OCI-LY1 (cell line): ENCODE measurements around the gene RASL10A.
"Not testable (repeated sequence)": the region's sequence is repeated elsewhere in the genome, so short reads cannot be mapped to it uniquely, and the experiment has no call there.

Source experiments
- H2AFZ ChIP-seq: fragments of 200-600 bp; sonication (generic), shearing (Covaris generic); 2 replicates; pipeline ENCODE4 v1.6.0; 2014; ENCODE audit warnings: antibody characterized with exemption, mild to moderate bottlenecking, low read length
- H3F3A ChIP-seq: fragments of 200-600 bp; sonication (generic), shearing (Covaris generic); 2 replicates; pipeline ENCODE4 v1.6.0; 2014; ENCODE audit warnings: mild to moderate bottlenecking, antibody characterized with exemption, low read length, moderate library complexity; ENCODE audit not compliant: insufficient read depth
- H3K27ac ChIP-seq: fragments of 200-600 bp; sonication (generic); 2 replicates; pipeline ENCODE4 v1.5.1; 2014; ENCODE audit warnings: low read length, mixed run types, mild to moderate bottlenecking, low read depth; ENCODE audit not compliant: poor library complexity, severe bottlenecking
- H3K27me3 ChIP-seq: fragments of 200-600 bp; sonication (generic); 2 replicates; pipeline ENCODE4 v1.6.0; 2014; ENCODE audit warnings: antibody characterized with exemption, mild to moderate bottlenecking, low read length, moderate library complexity; ENCODE audit not compliant: insufficient read depth
- H3K36me3 ChIP-seq: fragments of 200-600 bp; sonication (generic); 2 replicates; pipeline ENCODE4 v1.6.1; 2014; ENCODE audit warnings: mild to moderate bottlenecking, antibody characterized with exemption, low read length, moderate library complexity, mixed read lengths; ENCODE audit not compliant: insufficient read depth
- H3K4me1 ChIP-seq: fragments of 200-600 bp; sonication (generic); 2 replicates; pipeline ENCODE4 v1.5.1; 2014; ENCODE audit warnings: mild to moderate bottlenecking, low read length, moderate library complexity; ENCODE audit not compliant: insufficient read depth, severe bottlenecking
- H3K4me2 ChIP-seq: fragments of 200-600 bp; sonication (generic), shearing (Covaris generic); 2 replicates; pipeline ENCODE4 v1.6.1; 2014; ENCODE audit warnings: low read length
- H3K4me3 ChIP-seq: fragments of 200-600 bp; sonication (generic); 2 replicates; pipeline ENCODE4 v1.5.1; 2014; ENCODE audit warnings: low read length, low read depth, mild to moderate bottlenecking, mixed read lengths; ENCODE audit not compliant: poor library complexity, severe bottlenecking
- H3K79me2 ChIP-seq: fragments of 200-600 bp; shearing (Covaris generic); 2 replicates; pipeline ENCODE4 v1.6.1; 2016; ENCODE audit warnings: mixed run types, low read length, mixed read lengths; ENCODE audit not compliant: insufficient read depth
- H3K9ac ChIP-seq: fragments of 200-600 bp; sonication (generic), shearing (Covaris generic); 2 replicates; pipeline ENCODE4 v1.6.1; 2014; ENCODE audit warnings: mild to moderate bottlenecking, low read length, mixed read lengths
- H3K9me2 ChIP-seq: fragments of 200-600 bp; sonication (generic), shearing (Covaris generic); 2 replicates; pipeline ENCODE4 v1.6.1; 2014; ENCODE audit warnings: low read depth, mild to moderate bottlenecking, low read length, mixed read lengths
- H3K9me3 ChIP-seq: fragments of 200-600 bp; shearing (Covaris generic); 2 replicates; pipeline ENCODE4 v1.6.1; 2014; ENCODE audit warnings: low read length, mixed read lengths
- H4K20me1 ChIP-seq: fragments of 200-600 bp; sonication (generic), shearing (Covaris generic); 2 replicates; pipeline ENCODE4 v1.6.0; 2016; ENCODE audit warnings: mild to moderate bottlenecking, low read length; ENCODE audit not compliant: insufficient read depth
- CTCF ChIP-seq: fragments of 200-600 bp; sonication (generic), shearing (Covaris generic); IDR thresholded peaks from 2 replicates; pipeline ENCODE4 v1.5.1; 2017; ENCODE audit warnings: mild to moderate bottlenecking, antibody characterized with exemption, low read length, moderate library complexity, mixed read lengths
- EZH2 ChIP-seq: fragments of 200-600 bp; sonication (generic), shearing (Covaris generic); IDR thresholded peaks from 2 replicates; pipeline ENCODE4 v1.8.0; 2017; ENCODE audit warnings: borderline replicate concordance, mixed run types, mild to moderate bottlenecking, antibody characterized with exemption, low read length, moderate library complexity, mixed read lengths

The RASL10A gene

DNA sequence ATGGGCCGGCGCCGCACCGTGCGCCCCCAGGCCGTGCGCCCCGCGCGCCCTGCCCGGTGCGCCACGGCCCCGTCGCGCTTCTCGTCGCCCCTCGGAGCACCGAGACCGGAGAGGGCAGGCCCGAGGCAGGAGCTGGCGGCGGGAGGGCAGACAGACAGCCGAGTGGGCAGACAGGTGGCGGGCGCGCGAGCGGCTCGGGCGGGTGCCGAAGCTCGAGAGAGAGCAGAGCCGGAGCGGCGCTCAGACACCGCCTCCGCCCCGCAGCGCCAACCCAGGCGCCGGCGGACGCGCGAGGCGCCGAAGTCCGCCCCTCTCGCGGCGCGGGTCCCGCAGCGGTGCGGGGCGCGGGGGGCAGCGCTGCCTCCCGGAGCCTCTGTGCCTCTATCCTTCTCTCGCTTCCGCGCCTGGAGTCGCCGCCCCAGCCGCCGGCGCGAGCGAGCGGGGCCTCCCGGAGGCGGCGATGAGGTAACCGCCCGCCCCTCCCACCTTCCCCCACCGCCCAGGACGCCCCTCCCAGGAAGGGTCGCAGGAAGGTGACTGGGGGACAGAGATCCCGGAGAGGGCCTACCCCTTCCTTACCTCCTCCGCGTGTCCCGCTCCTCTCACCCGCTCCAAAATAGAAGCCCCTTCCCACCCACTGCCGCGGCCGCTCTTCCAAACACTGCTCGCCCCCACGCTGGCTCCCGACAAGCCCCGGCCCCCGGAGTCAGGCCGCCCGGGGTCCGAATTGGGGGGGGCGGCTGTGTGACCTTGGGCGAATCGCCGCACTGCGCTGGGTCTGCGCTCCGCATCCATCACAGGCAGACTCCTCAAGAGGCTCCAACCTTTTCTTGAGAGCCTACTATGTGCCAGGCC, at the start of gene RASL10A:
TSS of gene RASL10A (minus strand) at position 412 of the 855 bp plus-strand sequence. CDS start 451 bp downstream, outside the sequence.
- H2AFZ ChIP-seq: no peak within 1 kb of the TSS
- no peak within 1 kb of the TSS for H3K4me3 ChIP-seq
- H3F3A ChIP-seq: no peaks in the 10 kb centered on the region
- no peaks in the 10 kb centered on the region for H3K36me3 ChIP-seq
- H3K9ac ChIP-seq: no peak within 1 kb of the TSS
- H3K27me3 ChIP-seq: no peaks in the 10 kb centered on the region; the same call in 1 of the 2 replicates
- no peaks in the 10 kb centered on the region for H3K4me1 ChIP-seq
- no peaks in the 10 kb centered on the region for H3K9me2 ChIP-seq
- no peaks in the 10 kb centered on the region for H3K9me3 ChIP-seq
- H4K20me1 ChIP-seq: no peaks in the 10 kb centered on the region
- TF ChIP-seq EZH2 (no peak), CTCF (no peak)
- no peaks in the 10 kb centered on the region for H3K79me2 ChIP-seq
- no peak within 1 kb of the TSS; the same call in 1 of the 2 replicates for H3K4me2 ChIP-seq
- H3K27ac ChIP-seq: no peak within 1 kb of the TSS

GRCh38 chr22:29359469-29359868, 44.0 kb upstream of the RASL10A start:
- no peak overlapping the region for H3K27ac ChIP-seq
- no peaks in the 10 kb centered on the region for H3K9me2 ChIP-seq

DNA sequence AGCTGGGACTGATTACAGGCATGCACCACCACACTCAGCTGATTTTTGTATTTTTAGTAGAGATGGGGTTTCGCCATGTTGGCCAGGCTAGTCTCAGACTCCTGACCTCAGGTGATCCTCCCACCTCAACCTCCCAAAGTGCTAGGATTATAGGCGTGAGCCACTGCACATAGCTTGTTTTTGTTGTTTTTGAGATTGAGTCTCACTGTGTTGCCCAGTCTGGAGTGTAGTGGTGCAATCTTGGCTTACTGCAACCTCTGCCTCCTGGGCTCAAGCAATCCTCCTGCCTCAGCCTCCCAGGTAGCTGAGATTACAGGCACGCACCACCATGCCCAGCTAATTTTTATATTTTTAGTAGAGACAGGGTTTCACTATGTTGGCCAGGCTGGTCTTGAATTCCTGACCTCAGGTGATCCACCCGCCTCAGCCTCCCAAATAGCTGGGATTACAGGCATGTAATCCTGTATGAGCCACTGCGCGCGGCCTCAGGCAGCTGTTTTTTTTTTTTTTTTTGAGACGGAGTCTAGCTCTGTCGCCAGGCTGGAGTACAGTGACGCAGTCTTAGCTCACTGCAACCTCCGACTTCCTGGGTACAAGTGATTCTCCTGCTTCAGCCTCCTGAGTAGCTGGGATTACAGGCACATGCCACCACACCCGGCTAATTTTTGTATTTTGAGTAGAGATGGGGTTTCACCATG, 41.8 kb upstream of the RASL10A start:
- not testable (repeated sequence) for H3K27me3 ChIP-seq, H3K79me2 ChIP-seq, H3K4me3 ChIP-seq, H2AFZ ChIP-seq, H3K9me3 ChIP-seq, H4K20me1 ChIP-seq, H3F3A ChIP-seq, H3K4me2 ChIP-seq, H3K4me1 ChIP-seq, H3K9ac ChIP-seq, H3K9me2 ChIP-seq, H3K27ac ChIP-seq
- H3K36me3 ChIP-seq: peaks cover 90% of the 10 kb centered on the region

More at GRCh38 chr22:29359469-29359868, 44.0 kb upstream of the RASL10A start:
- H3F3A ChIP-seq: no peaks in the 10 kb centered on the region
- no peaks in the 10 kb centered on the region for H3K27me3 ChIP-seq
- no peak for TF ChIP-seq EZH2
- peak; percentile 39; the same call in 1 of the 2 replicates for TF ChIP-seq CTCF
- H2AFZ ChIP-seq: no peak overlapping the region
- H3K4me3 ChIP-seq: no peak overlapping the region
- H3K9ac ChIP-seq: no peak overlapping the region
- no peaks in the 10 kb centered on the region for H4K20me1 ChIP-seq
- peaks cover 12% of the 10 kb centered on the region for H3K4me1 ChIP-seq
- no peaks in the 10 kb centered on the region for H3K9me3 ChIP-seq
- no peak overlapping the region for H3K4me2 ChIP-seq
- peaks cover 74% of the 10 kb centered on the region for H3K36me3 ChIP-seq
- H3K79me2 ChIP-seq: no peaks in the 10 kb centered on the region
